Endothelial cell (in vitro differentiated cells): ENCODE measurements around the gene TCF20. TPM values are rescaled to one million over a fixed set of nuclear protein-coding genes. Genes with fewer than 3 reads are reported as not detected.

Source experiments
- DNase-seq: peaks from one replicate; pipeline ENCODE4 v3.0.0; 2021; ENCODE audit warnings: low spot score
- H3K27ac Mint-ChIP-seq: one replicate; pipeline ENCODE4 v1.8.0; 2021; ENCODE audit warnings: mixed read lengths, inconsistent platforms; ENCODE audit not compliant: unreplicated experiment
- H3K27me3 Mint-ChIP-seq: one replicate; pipeline ENCODE4 v1.8.0; 2021; ENCODE audit warnings: mild to moderate bottlenecking, moderate library complexity, mixed read lengths, inconsistent platforms; ENCODE audit not compliant: unreplicated experiment
- H3K36me3 Mint-ChIP-seq: one replicate; pipeline ENCODE4 v1.8.0; 2021; ENCODE audit warnings: mild to moderate bottlenecking, low read depth, mixed read lengths, inconsistent platforms; ENCODE audit not compliant: unreplicated experiment
- H3K4me1 Mint-ChIP-seq: one replicate; pipeline ENCODE4 v1.8.0; 2021; ENCODE audit warnings: mild to moderate bottlenecking, mixed read lengths, inconsistent platforms; ENCODE audit not compliant: unreplicated experiment
- H3K4me3 Mint-ChIP-seq: one replicate; pipeline ENCODE4 v1.8.0; 2021; ENCODE audit warnings: mild to moderate bottlenecking, mixed read lengths, inconsistent platforms; ENCODE audit not compliant: unreplicated experiment
- H3K9me3 Mint-ChIP-seq: one replicate; pipeline ENCODE4 v1.8.0; 2021; ENCODE audit warnings: mixed read lengths, inconsistent platforms; ENCODE audit not compliant: unreplicated experiment
- CTCF ChIP-seq: fragments of 200-600 bp; sonication (generic); IDR thresholded peaks from one replicate; pipeline ENCODE4 v1.5.0; 2021; ENCODE audit warnings: antibody characterized with exemption; ENCODE audit not compliant: unreplicated experiment
- total RNA-seq: library from RNA; stranded (reverse); fragmentation: NEBNext Ultra II Directional; extraction: Animal tissue kit (Norgen Biotek cat#: 25700); gene quantifications from one replicate; pipeline ENCODE4 v1.2.1, GENCODE V29; 2021; ENCODE audit not compliant: unreplicated experiment

Gene TCF20
- total RNA-seq, 1 donor from 2014 or later, result 63.6 TPM

- no peak for DNase-seq
- no peak overlapping the region for H3K27ac Mint-ChIP-seq
These were observed 40.0 kb upstream of the TCF20 start for GRCh38 chr22:42310291-42311015.

GRCh38 chr22:42309865-42310264, 39.4 kb upstream of the TCF20 start:
- no peak overlapping the region for H3K27ac Mint-ChIP-seq
- no peak overlapping the region for H3K4me3 Mint-ChIP-seq
- H3K27me3 Mint-ChIP-seq, result peaks cover 6% of the 10 kb centered on the region
- no peak for TF ChIP-seq CTCF
- no peaks in the 10 kb centered on the region for H3K36me3 Mint-ChIP-seq
- peaks cover 20% of the 10 kb centered on the region for H3K4me1 Mint-ChIP-seq
- DNase-seq, result no peak
- H3K9me3 Mint-ChIP-seq, result no peaks in the 10 kb centered on the region

More at GRCh38 chr22:42310291-42311015, 40.0 kb upstream of the TCF20 start:
- Mint-ChIP-seq H3K36me3 (no peaks in the 10 kb centered on the region), H3K4me3 (no peak overlapping the region), H3K4me1 (peaks cover 26% of the 10 kb centered on the region), H3K9me3 (no peaks in the 10 kb centered on the region), H3K27me3 (peaks cover 2% of the 10 kb centered on the region)
- TF ChIP-seq CTCF, result no peak

GRCh38 chr22:42308892-42309468, 38.5 kb upstream of the TCF20 start:
- peak; percentile 8 for TF ChIP-seq CTCF
- H3K27ac Mint-ChIP-seq, result no peak overlapping the region
- H3K4me1 Mint-ChIP-seq, result peaks cover 13% of the 10 kb centered on the region
- DNase-seq, result no peak
- H3K4me3 Mint-ChIP-seq, result no peak overlapping the region
- H3K27me3 Mint-ChIP-seq, result peaks cover 6% of the 10 kb centered on the region
- H3K36me3 Mint-ChIP-seq, result no peaks in the 10 kb centered on the region
- H3K9me3 Mint-ChIP-seq, result no peaks in the 10 kb centered on the region

- no peak overlapping the region for H3K27ac Mint-ChIP-seq
- no peak overlapping the region for H3K4me3 Mint-ChIP-seq
- peaks cover 14% of the 10 kb centered on the region for H3K4me1 Mint-ChIP-seq
- H3K9me3 Mint-ChIP-seq, result no peaks in the 10 kb centered on the region
- peaks cover 5% of the 10 kb centered on the region for H3K27me3 Mint-ChIP-seq
- no peaks in the 10 kb centered on the region for H3K36me3 Mint-ChIP-seq
- DNase-seq, result no peak
- TF ChIP-seq CTCF, result no peak
These were observed 37.5 kb upstream of the TCF20 start for GRCh38 chr22:42307806-42308563.
